ENCODE results near the gene LTA4H. TPM values are rescaled to one million over a fixed set of nuclear protein-coding genes. Genes with fewer than 3 reads are reported as not detected.
A peak's percentile ranks its signal among the peaks of the same experiment; 100 is the strongest.

Gene LTA4H
- total RNA-seq, 1 donor from 2014 or later, result 85.5 TPM

DNA sequence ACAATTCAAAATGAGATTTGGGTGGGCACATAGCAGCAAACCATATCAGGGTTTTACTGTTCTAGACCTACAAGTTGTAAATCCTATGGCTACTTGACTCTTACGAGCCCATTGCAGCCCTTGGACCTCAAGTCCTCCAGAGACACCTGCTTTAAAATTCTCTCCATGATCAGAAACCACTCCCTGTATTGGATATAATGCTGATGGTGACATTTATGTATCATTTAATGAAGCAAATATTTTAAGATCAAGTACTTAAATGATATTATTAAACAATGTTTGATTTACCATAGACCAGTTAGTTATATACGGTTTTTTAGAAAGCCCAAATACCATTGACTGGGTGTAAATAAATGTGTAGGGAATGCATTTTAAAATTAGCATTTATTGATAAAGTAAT, 68.1 kb downstream of the LTA4H start:
- Mint-ChIP-seq H3K27me3 (ENCODE audit: low read depth) (no peaks in the 10 kb centered on the region), H3K4me1 (no peaks in the 10 kb centered on the region)

GRCh38 chr12:95966287-95966870, 69.0 kb downstream of the LTA4H start:
- Mint-ChIP-seq H3K27me3 (ENCODE audit: low read depth) (no peaks in the 10 kb centered on the region), H3K4me3 (no peak overlapping the region), H3K4me1 (no peaks in the 10 kb centered on the region), H3K36me3 (ENCODE audit: low read depth) (no peaks in the 10 kb centered on the region), H3K27ac (ENCODE audit: unreplicated experiment) (no peak overlapping the region), H3K9me3 (peaks cover 3% of the 10 kb centered on the region)
- DNase-seq (ENCODE audit: low read depth, low spot score), result no peak
- TF ChIP-seq, protein P1, sequence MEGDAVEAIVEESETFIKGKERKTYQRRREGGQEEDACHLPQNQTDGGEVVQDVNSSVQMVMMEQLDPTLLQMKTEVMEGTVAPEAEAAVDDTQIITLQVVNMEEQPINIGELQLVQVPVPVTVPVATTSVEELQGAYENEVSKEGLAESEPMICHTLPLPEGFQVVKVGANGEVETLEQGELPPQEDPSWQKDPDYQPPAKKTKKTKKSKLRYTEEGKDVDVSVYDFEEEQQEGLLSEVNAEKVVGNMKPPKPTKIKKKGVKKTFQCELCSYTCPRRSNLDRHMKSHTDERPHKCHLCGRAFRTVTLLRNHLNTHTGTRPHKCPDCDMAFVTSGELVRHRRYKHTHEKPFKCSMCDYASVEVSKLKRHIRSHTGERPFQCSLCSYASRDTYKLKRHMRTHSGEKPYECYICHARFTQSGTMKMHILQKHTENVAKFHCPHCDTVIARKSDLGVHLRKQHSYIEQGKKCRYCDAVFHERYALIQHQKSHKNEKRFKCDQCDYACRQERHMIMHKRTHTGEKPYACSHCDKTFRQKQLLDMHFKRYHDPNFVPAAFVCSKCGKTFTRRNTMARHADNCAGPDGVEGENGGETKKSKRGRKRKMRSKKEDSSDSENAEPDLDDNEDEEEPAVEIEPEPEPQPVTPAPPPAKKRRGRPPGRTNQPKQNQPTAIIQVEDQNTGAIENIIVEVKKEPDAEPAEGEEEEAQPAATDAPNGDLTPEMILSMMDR (conservative IDR thresholded peaks at IDR 0.05), result no peak

More for the DNA sequence above, 68.1 kb downstream of the LTA4H start:
- no peak for DNase-seq (ENCODE audit: low read depth, low spot score)
- TF ChIP-seq, protein P1 (conservative IDR thresholded peaks at IDR 0.05), result no peak
- H3K36me3 Mint-ChIP-seq (ENCODE audit: low read depth), result no peaks in the 10 kb centered on the region
- H3K4me3 Mint-ChIP-seq, result no peak overlapping the region
- no peak overlapping the region for H3K27ac Mint-ChIP-seq (ENCODE audit: unreplicated experiment)
- H3K9me3 Mint-ChIP-seq, result peaks cover 3% of the 10 kb centered on the region

DNA sequence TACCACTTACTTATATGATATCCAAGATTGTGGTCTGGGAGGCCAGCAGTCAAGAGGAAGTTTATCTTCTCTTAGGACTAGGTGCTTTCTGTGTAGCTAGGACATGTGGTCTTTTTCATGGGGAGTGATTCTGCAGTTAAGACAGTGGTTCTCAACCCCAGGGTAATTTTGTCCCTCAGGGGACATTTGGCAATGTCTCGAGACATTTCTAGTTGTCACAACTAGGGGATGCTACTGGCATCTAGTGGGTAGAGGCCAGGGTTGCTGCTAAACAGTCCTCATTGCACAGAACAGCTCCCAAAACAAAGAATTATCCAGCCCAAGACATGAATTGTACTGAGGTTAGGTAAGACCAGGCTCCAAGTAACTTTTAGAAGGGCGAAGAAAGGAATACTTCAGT, 72.3 kb downstream of the LTA4H start:
- Mint-ChIP-seq H3K36me3 (ENCODE audit: low read depth) (no peaks in the 10 kb centered on the region), H3K27ac (ENCODE audit: unreplicated experiment) (no peak overlapping the region), H3K4me1 (no peaks in the 10 kb centered on the region), H3K9me3 (no peaks in the 10 kb centered on the region), H3K4me3 (no peak overlapping the region), H3K27me3 (ENCODE audit: low read depth) (peaks cover 2% of the 10 kb centered on the region)
- TF ChIP-seq, protein P1 (conservative IDR thresholded peaks at IDR 0.05), result peak; percentile 30
- DNase-seq (ENCODE audit: low read depth, low spot score), result no peak

DNA sequence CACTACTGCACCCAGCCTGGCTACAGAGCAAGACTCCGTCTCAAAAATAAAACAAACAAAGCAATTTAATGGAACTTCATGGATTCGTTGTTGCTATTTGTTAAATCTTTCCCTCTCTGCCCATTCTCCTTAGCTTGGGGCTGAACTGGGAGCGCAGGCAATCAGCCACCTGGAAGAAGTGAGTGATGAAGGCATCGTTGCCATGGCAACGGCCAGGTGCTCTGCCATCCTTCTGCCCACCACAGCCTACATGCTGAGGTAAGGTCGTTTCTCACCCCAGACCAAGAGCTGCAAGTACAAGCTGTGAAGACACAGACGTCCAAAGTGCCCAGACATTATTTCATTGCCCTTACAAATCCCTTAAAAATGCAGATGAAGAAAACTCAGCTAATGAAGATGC, 73.2 kb downstream of the LTA4H start:
- H3K4me1 Mint-ChIP-seq, result no peaks in the 10 kb centered on the region
- no peak overlapping the region for H3K27ac Mint-ChIP-seq (ENCODE audit: unreplicated experiment)
- H3K4me3 Mint-ChIP-seq, result no peak overlapping the region
- DNase-seq (ENCODE audit: low read depth, low spot score), result no peak
- H3K9me3 Mint-ChIP-seq, result no peaks in the 10 kb centered on the region
- peaks cover 2% of the 10 kb centered on the region for H3K27me3 Mint-ChIP-seq (ENCODE audit: low read depth)
- H3K36me3 Mint-ChIP-seq (ENCODE audit: low read depth), result no peaks in the 10 kb centered on the region
- TF ChIP-seq, protein P1 (conservative IDR thresholded peaks at IDR 0.05), result no peak

GRCh38 chr12:95960241-95960640, 75.1 kb downstream of the LTA4H start:
- H3K36me3 Mint-ChIP-seq (ENCODE audit: low read depth), result no peaks in the 10 kb centered on the region
- peaks cover 2% of the 10 kb centered on the region for H3K27me3 Mint-ChIP-seq (ENCODE audit: low read depth)
- H3K9me3 Mint-ChIP-seq, result no peaks in the 10 kb centered on the region
- TF ChIP-seq, protein P1 (conservative IDR thresholded peaks at IDR 0.05), result no peak
- no peak overlapping the region for H3K4me3 Mint-ChIP-seq
- H3K27ac Mint-ChIP-seq (ENCODE audit: unreplicated experiment), result no peak overlapping the region
- no peak for DNase-seq (ENCODE audit: low read depth, low spot score)
- no peaks in the 10 kb centered on the region for H3K4me1 Mint-ChIP-seq
